K562 (cell line): ENCODE results near the gene VPS41. TPM values are rescaled to one million over a fixed set of nuclear protein-coding genes. Genes with fewer than 3 reads are reported as not detected.

Experiments used
- FOXA1 ChIP-seq: fragments of 450-650 bp; IDR thresholded peaks from 2 replicates; pipeline ENCODE4 v1.6.1; 2016; ENCODE audit warnings: mild to moderate bottlenecking, borderline replicate concordance
- LCOR ChIP-seq: sonication (generic); formaldehyde crosslinking; IDR thresholded peaks from 2 replicates; pipeline ENCODE4 v1.8.0; 2022; ENCODE audit warnings: mild to moderate bottlenecking, missing genetic modification reagents
- MGA ChIP-seq: fragments of 450-650 bp; IDR thresholded peaks from 2 replicates; pipeline ENCODE4 v1.6.1; 2016; ENCODE audit warnings: mild to moderate bottlenecking, moderate library complexity
- PTTG1 ChIP-seq: fragments of 450-650 bp; IDR thresholded peaks from 2 replicates; pipeline ENCODE4 v1.6.1; 2016; ENCODE audit warnings: low read depth, mild to moderate bottlenecking, missing genetic modification characterization, missing compliant biosample characterization
- SREBF1 ChIP-seq: fragments of 150-350 bp; IDR thresholded peaks from 2 replicates; pipeline ENCODE4 v1.6.1; 2014; ENCODE audit warnings: antibody characterized with exemption, low read depth, low read length, borderline replicate concordance
- ZNF444 ChIP-seq: fragments of 250-450 bp; sonication (Bioruptor Pico); IDR thresholded peaks from 2 replicates; pipeline ENCODE4 v1.4.0; 2020; ENCODE audit warnings: mild to moderate bottlenecking, moderate library complexity
- ZNF76 ChIP-seq: fragments of 250-450 bp; sonication (Bioruptor Pico); IDR thresholded peaks from 2 replicates; pipeline ENCODE4 v1.4.0; 2020; ENCODE audit warnings: mild to moderate bottlenecking, moderate library complexity, borderline replicate concordance
- ZNF785 ChIP-seq: fragments of 250-450 bp; sonication (Bioruptor Pico); IDR thresholded peaks from 2 replicates; pipeline ENCODE4 v1.4.0; 2020; ENCODE audit warnings: mild to moderate bottlenecking
- polyA plus RNA-seq, 8 experiments: library from polyadenylated mRNA; depleted of rRNA in 4 of 8; stranded (reverse) in 5 of 8; unstranded in 3 of 8; fragments of >200 nt; fragmentation: Nextera tagmentation in 2 of 8; fragmentation: Illumina TruSeq in 1 of 8; extraction: Ambion mirVana in 2 of 8; extraction: Trizol in 1 of 8; gene quantifications; 2 replicates each; pipeline versions ENCODE4 v1.2.1 to v1.2.3, GENCODE V29; 2011 to 2014; ENCODE audit warnings: inconsistent platforms in 1 of 8, missing spikeins in 1 of 8
- total RNA-seq, 7 experiments: library from RNA; depleted of rRNA in 6 of 7; stranded (reverse); fragments of >200 nt in 6 of 7; fragmentation: Illumina TruSeq in 2 of 7; extraction: Trizol in 2 of 7; gene quantifications; 2 replicates each; pipeline versions ENCODE4 v1.2.1 to v1.2.3, GENCODE V29; 2011 to 2021; ENCODE audit warnings: low replicate concordance in 1 of 7

VPS41 gene
- total and polyA plus RNA-seq, 9 of the 15 experiments (the other 6 are each of a cell fraction or from before 2014, with no cell fraction given) = 17.7 to 46.8 (median 32.1) TPM

GRCh38 chr7:38681882-38682281 lies 227.1 kb downstream of the VPS41 start (continued):
- TF ChIP-seq MGA = no peak
- no peak for TF ChIP-seq ZNF444 (CRISPR knock-in tag)
- TF ChIP-seq ZNF785 (CRISPR knock-in tag) = no peak
- no peak for TF ChIP-seq FOXA1
- TF ChIP-seq ZNF76 = no peak
- TF ChIP-seq PTTG1 (tag) = no peak
- no peak for TF ChIP-seq LCOR (CRISPR knock-in tag)
- TF ChIP-seq SREBF1 = no peak
- TF ChIP-seq, all 486 proteins: peak for 0
